Activated CD4-positive, alpha-beta T cell treated with anti-CD3 and anti-CD28 coated beads, Interleukin-2, amount 10 ng/mL, durations not matched to agents 7 days and 5 days (primary cell): Measurements from ENCODE around the gene USF1. TPM values are rescaled to one million over a fixed set of nuclear protein-coding genes. Genes with fewer than 3 reads are reported as not detected.
"Not testable (repeated sequence)": the region's sequence is repeated elsewhere in the genome, so short reads cannot be mapped to it uniquely, and the experiment has no call there.

Experiments
- CTCF ChIA-PET: fragments of 350-600 bp; sonication (Branson Sonifier 250); formaldehyde crosslinking; loops from one replicate; lab custom pipeline; 2021; ENCODE audit warnings: antibody characterized with exemption; lab: Charles Lee
- POLR2A ChIA-PET: fragments of 350-600 bp; sonication (Branson Sonifier 250); formaldehyde crosslinking; loops from one replicate; lab custom pipeline; 2021; ENCODE audit warnings: antibody characterized with exemption; lab: Charles Lee
- DNase-seq: peaks from one replicate; pipeline ENCODE4 v3.0.0-alpha.2; 2020
- H3K27ac Mint-ChIP-seq: one replicate; pipeline ENCODE4 v1.8.0; 2021; ENCODE audit warnings: mild to moderate bottlenecking, moderate library complexity, mixed read lengths
- H3K27me3 Mint-ChIP-seq: one replicate; pipeline ENCODE4 v1.8.0; 2021; ENCODE audit warnings: mixed read lengths
- H3K36me3 Mint-ChIP-seq: one replicate; pipeline ENCODE4 v1.8.0; 2021; ENCODE audit warnings: low read depth, mixed read lengths
- H3K4me1 Mint-ChIP-seq: one replicate; pipeline ENCODE4 v1.8.0; 2021; ENCODE audit warnings: mixed read lengths
- H3K4me3 Mint-ChIP-seq: one replicate; pipeline ENCODE4 v1.8.0; 2021; ENCODE audit warnings: mild to moderate bottlenecking, moderate library complexity, mixed read lengths
- H3K9me3 Mint-ChIP-seq: one replicate; pipeline ENCODE4 v1.8.0; 2021; ENCODE audit warnings: mixed read lengths
- total RNA-seq, 2 experiments: library from RNA; stranded (reverse); gene quantifications; one replicate each; pipeline ENCODE4 v1.2.3, GENCODE V29; 2021

USF1 gene
- total RNA-seq, 2 experiments from 2014 or later, result 78.0 to 81.2 TPM

- H3K27ac Mint-ChIP-seq, result peak overlapping the region; percentile 84
- no peaks in the 10 kb centered on the region for H3K9me3 Mint-ChIP-seq
- peak overlapping the region; percentile 60 for H3K4me3 Mint-ChIP-seq
- CTCF ChIA-PET, result interaction anchor here (0.6 to 5.4 kb wide), 5 partner anchors 18 to 205 kb away, joined by 3 to 36 read pairs (median 6); partner anchors contain the start of genes F11R and KLHDC9
- peaks cover 49% of the 10 kb centered on the region for H3K36me3 Mint-ChIP-seq
- DNase-seq, result no peak
- peaks cover 51% of the 10 kb centered on the region for H3K4me1 Mint-ChIP-seq
- H3K27me3 Mint-ChIP-seq, result no peaks in the 10 kb centered on the region
- POLR2A ChIA-PET, result interaction anchor here (0.6 kb wide), 1 partner anchor 8 kb away, joined by 6 read pairs; no protein-coding TSS in a partner anchor
Measured at GRCh38 chr1:161039546-161039945, 6.2 kb downstream of the USF1 start.

GRCh38 chr1:161039154-161039545 is 6.6 kb downstream of the USF1 start:
- CTCF ChIA-PET, result interaction anchor here (0.6 to 5.4 kb wide), 6 partner anchors 8 to 178 kb away, joined by 3 to 36 read pairs (median 6); partner anchors contain the start of genes F11R, KLHDC9 and USF1
- peak overlapping the region; percentile 81 for H3K4me3 Mint-ChIP-seq

GRCh38 chr1:161038523-161039153 is 7.1 kb downstream of the USF1 start, which contains the start of gene TSTD1:
TSS of gene TSTD1 (minus strand) at chr1:161038964. CDS start at chr1:161038889, 75 bp downstream.
- Mint-ChIP-seq H3K36me3 (peaks cover 46% of the 10 kb centered on the region), H3K27me3 (no peaks in the 10 kb centered on the region), H3K27ac (peak within 1 kb of the TSS; percentile 94), H3K9me3 (no peaks in the 10 kb centered on the region), H3K4me3 (peak within 1 kb of the TSS; percentile 81), H3K4me1 (peaks cover 44% of the 10 kb centered on the region)
- ChIA-PET POLR2A (no interaction called here), CTCF (interaction anchor here (1.0 to 5.4 kb wide), 6 partner anchors 8 to 96 kb away, joined by 3 to 36 read pairs (median 6); partner anchors contain the start of genes F11R, KLHDC9 and USF1)
- DNase-seq, result peak; percentile 91

More at GRCh38 chr1:161039154-161039545, 6.6 kb downstream of the USF1 start:
- H3K27me3 Mint-ChIP-seq, result no peaks in the 10 kb centered on the region
- H3K4me1 Mint-ChIP-seq, result peaks cover 47% of the 10 kb centered on the region
- DNase-seq, result no peak
- H3K36me3 Mint-ChIP-seq, result peaks cover 46% of the 10 kb centered on the region
- no peaks in the 10 kb centered on the region for H3K9me3 Mint-ChIP-seq
- POLR2A ChIA-PET, result interaction anchor here (0.6 kb wide), 1 partner anchor 8 kb away, joined by 6 read pairs; no protein-coding TSS in a partner anchor
- H3K27ac Mint-ChIP-seq, result peak overlapping the region; percentile 94

GRCh38 chr1:161037661-161038522 is 7.9 kb downstream of the USF1 start:
- Mint-ChIP-seq H3K27ac (peak overlapping the region; percentile 60), H3K36me3 (peaks cover 41% of the 10 kb centered on the region), H3K9me3 (no peaks in the 10 kb centered on the region), H3K4me1 (peaks cover 42% of the 10 kb centered on the region), H3K27me3 (no peaks in the 10 kb centered on the region), H3K4me3 (peak overlapping the region; percentile 81)
- ChIA-PET POLR2A (interaction anchor here (0.8 kb wide), 1 partner anchor 16 kb away, joined by 3 read pairs; no protein-coding TSS in a partner anchor), CTCF (interaction anchor here (1.0 to 5.4 kb wide), 9 partner anchors 9 to 97 kb away, joined by 3 to 36 read pairs (median 4); partner anchors contain the start of genes F11R, KLHDC9 and USF1)
- no peak for DNase-seq

- Mint-ChIP-seq H3K36me3 (peaks cover 3% of the 10 kb centered on the region), H3K4me3 (no peak overlapping the region), H3K27ac (no peak overlapping the region), H3K27me3 (no peaks in the 10 kb centered on the region), H3K9me3 (no peaks in the 10 kb centered on the region), H3K4me1 (peaks cover 22% of the 10 kb centered on the region)
- ChIA-PET POLR2A (no interaction called here), CTCF (interaction anchor here (0.6 to 4.2 kb wide), 3 partner anchors 12 to 927 kb away, joined by 3 to 19 read pairs (median 3); partner anchors contain the start of gene F11R)
- DNase-seq, result no peak
Measured at GRCh38 chr1:161033751-161034150, 12.0 kb downstream of the USF1 start.

GRCh38 chr1:161032409-161032808 is 13.4 kb downstream of the USF1 start:
- Mint-ChIP-seq H3K27ac (no peak overlapping the region), H3K27me3 (no peaks in the 10 kb centered on the region), H3K9me3 (no peaks in the 10 kb centered on the region), H3K36me3 (peaks cover 2% of the 10 kb centered on the region), H3K4me3 (no peak overlapping the region), H3K4me1 (peaks cover 11% of the 10 kb centered on the region)
- POLR2A ChIA-PET, result no interaction called here
- no peak for DNase-seq
- CTCF ChIA-PET, result interaction anchor here (0.7 to 4.2 kb wide), 4 partner anchors 9 to 65 kb away, joined by 3 to 19 read pairs (median 4); partner anchors contain the start of gene F11R

GRCh38 chr1:161031874-161032273 is 13.9 kb downstream of the USF1 start:
- no peak for DNase-seq
- H3K36me3 Mint-ChIP-seq, result no peaks in the 10 kb centered on the region
- peaks cover 7% of the 10 kb centered on the region for H3K4me1 Mint-ChIP-seq
- CTCF ChIA-PET, result interaction anchor here (0.7 to 4.2 kb wide), 3 partner anchors 10 to 65 kb away, joined by 3 to 19 read pairs (median 4); partner anchors contain the start of gene F11R
- no peak overlapping the region for H3K4me3 Mint-ChIP-seq
- no peaks in the 10 kb centered on the region for H3K27me3 Mint-ChIP-seq
- POLR2A ChIA-PET, result interaction anchor here (1.5 kb wide), 1 partner anchor 14 kb away, joined by 4 read pairs; the partner anchor contains the start of gene USF1
- H3K27ac Mint-ChIP-seq, result no peak overlapping the region
- no peaks in the 10 kb centered on the region for H3K9me3 Mint-ChIP-seq

GRCh38 chr1:161029466-161029865 is 16.3 kb downstream of the USF1 start:
- H3K36me3 Mint-ChIP-seq, H3K4me3 Mint-ChIP-seq, H3K9me3 Mint-ChIP-seq, DNase-seq, CTCF ChIA-PET, H3K27ac Mint-ChIP-seq, POLR2A ChIA-PET, H3K27me3 Mint-ChIP-seq, H3K4me1 Mint-ChIP-seq: not testable (repeated sequence)

- H3K27me3 Mint-ChIP-seq, H3K4me3 Mint-ChIP-seq, H3K4me1 Mint-ChIP-seq, H3K36me3 Mint-ChIP-seq, H3K27ac Mint-ChIP-seq, POLR2A ChIA-PET, H3K9me3 Mint-ChIP-seq, DNase-seq: not testable (repeated sequence)
- CTCF ChIA-PET, result interaction anchor here (0.6 to 2.0 kb wide), 3 partner anchors 10 to 74 kb away, joined by 3 to 7 read pairs (median 4); no protein-coding TSS in a partner anchor
Measured at GRCh38 chr1:161026954-161027353, 18.8 kb downstream of the USF1 start.

GRCh38 chr1:161022432-161022831 is 23.3 kb downstream of the USF1 start:
- DNase-seq, H3K9me3 Mint-ChIP-seq, POLR2A ChIA-PET, H3K27me3 Mint-ChIP-seq, H3K36me3 Mint-ChIP-seq, H3K27ac Mint-ChIP-seq: not testable (repeated sequence)
- CTCF ChIA-PET, result interaction anchor here (0.8 to 3.7 kb wide), 5 partner anchors 9 to 76 kb away, joined by 3 to 19 read pairs (median 5); partner anchors contain the start of genes KLHDC9 and TSTD1
- Mint-ChIP-seq H3K4me3 (peak overlapping the region; percentile 4), H3K4me1 (peaks cover 29% of the 10 kb centered on the region)

- Mint-ChIP-seq H3K27me3 (peaks cover 2% of the 10 kb centered on the region), H3K9me3 (no peaks in the 10 kb centered on the region), H3K4me3 (peak overlapping the region; percentile 92), H3K27ac (no peak overlapping the region), H3K36me3 (peaks cover 2% of the 10 kb centered on the region), H3K4me1 (peaks cover 29% of the 10 kb centered on the region)
- ChIA-PET CTCF (interaction anchor here (0.5 to 3.7 kb wide), 5 partner anchors 10 to 81 kb away, joined by 3 to 19 read pairs (median 5); partner anchors contain the start of gene TSTD1), POLR2A (no interaction called here)
- DNase-seq, result no peak
Measured at GRCh38 chr1:161021970-161022353, 23.8 kb downstream of the USF1 start.
